PC-9 (cell line): Measurements from ENCODE around the gene C2orf68.

Experiments used
- CTCF ChIP-seq: fragments of 200-600 bp; sonication (generic); conservative IDR thresholded peaks from 2 replicates; pipeline ENCODE4 v1.6.1; 2017; ENCODE audit warnings: mixed run types, antibody characterized with exemption, mild to moderate bottlenecking, moderate library complexity
- EZH2 ChIP-seq: fragments of 200-600 bp; sonication (generic); IDR thresholded peaks from 2 replicates; pipeline ENCODE4 v1.8.0; 2017; ENCODE audit warnings: antibody characterized with exemption, low read depth

- no peak for TF ChIP-seq CTCF
- TF ChIP-seq EZH2: no peak
These were observed 3.5 kb upstream of the C2orf68 start for GRCh38 chr2:85615413-85615728.
